Naive thymus-derived CD4-positive, alpha-beta T cell (primary cell): ENCODE measurements around the gene EXOC6B. TPM values are rescaled to one million over a fixed set of nuclear protein-coding genes. Genes with fewer than 3 reads are reported as not detected.

ENCODE experiments used
- ATAC-seq: fragments of 150-1000 bp; cut with Tn5 transposase; 2 replicates; pipeline ENCODE4 v1.10.0; 2021; ENCODE audit warnings: mild to moderate bottlenecking, moderate library complexity
- CTCF ChIA-PET: fragments of 350-600 bp; sonication (Branson Sonifier 250); formaldehyde crosslinking; loops from one replicate; lab custom pipeline; 2021; ENCODE audit warnings: antibody characterized with exemption; lab: Charles Lee
- POLR2A ChIA-PET: fragments of 350-600 bp; sonication (Branson Sonifier 250); formaldehyde crosslinking; loops from one replicate; lab custom pipeline; 2021; ENCODE audit warnings: antibody characterized with exemption, inconsistent platforms; lab: Charles Lee
- DNase-seq, 9 donors: peaks; one replicate each; pipeline versions ENCODE4 v3.0.0 to v3.0.0-alpha.2; 2020 to 2022; ENCODE audit warnings: mixed read lengths in 1 of 9
- H3K27ac ChIP-seq: one replicate; pipeline ENCODE4 v1.7.0; 2013; ENCODE audit warnings: mild to moderate bottlenecking, low read depth, low read length, moderate library complexity
- H3K27me3 ChIP-seq, 2 donors: one replicate each; pipeline ENCODE4 v1.7.0; 2013; ENCODE audit warnings: low read length in 2 of 2, mild to moderate bottlenecking in 2 of 2, moderate library complexity in 2 of 2; ENCODE audit not compliant: control insufficient read depth in 2 of 2, insufficient read depth in 2 of 2
- H3K36me3 ChIP-seq, 3 experiments: 1 replicate in 2 of 3; 2 replicates in 1 of 3; pipeline ENCODE4 v1.7.0; 2013; ENCODE audit warnings: low read length in 3 of 3, mild to moderate bottlenecking in 3 of 3, moderate library complexity in 1 of 3; ENCODE audit not compliant: insufficient read depth in 3 of 3, control insufficient read depth in 2 of 3
- H3K4me1 ChIP-seq, 2 donors: one replicate each; pipeline ENCODE4 v1.7.0; 2013; ENCODE audit warnings: low read length in 2 of 2, mild to moderate bottlenecking in 2 of 2, moderate library complexity in 1 of 2; ENCODE audit not compliant: control insufficient read depth in 2 of 2, insufficient read depth in 2 of 2
- H3K4me3 ChIP-seq: 2 replicates; pipeline ENCODE4 v1.7.0; 2013; ENCODE audit warnings: mild to moderate bottlenecking, low read length
- H3K9me3 ChIP-seq, 3 experiments: 1 replicate in 2 of 3; 2 replicates in 1 of 3; pipeline ENCODE4 v1.7.0; 2013; ENCODE audit warnings: low read length in 3 of 3; ENCODE audit not compliant: control insufficient read depth in 2 of 3
- H3K27ac Mint-ChIP-seq, 9 donors: one replicate each; pipeline ENCODE4 v1.8.0; 2020 to 2022; ENCODE audit warnings: mixed read lengths in 9 of 9, mild to moderate bottlenecking in 8 of 9, moderate library complexity in 5 of 9, inconsistent platforms in 2 of 9
- H3K27me3 Mint-ChIP-seq, 5 donors: one replicate each; pipeline ENCODE4 v1.8.0; 2021 to 2022; ENCODE audit warnings: mixed read lengths in 5 of 5, mild to moderate bottlenecking in 1 of 5
- H3K36me3 Mint-ChIP-seq, 5 donors: one replicate each; pipeline ENCODE4 v1.8.0; 2020 to 2022; ENCODE audit warnings: mixed read lengths in 5 of 5, mild to moderate bottlenecking in 3 of 5, inconsistent platforms in 1 of 5
- H3K4me1 Mint-ChIP-seq, 7 donors: one replicate each; pipeline ENCODE4 v1.8.0; 2020 to 2022; ENCODE audit warnings: mixed read lengths in 7 of 7, mild to moderate bottlenecking in 3 of 7, inconsistent platforms in 1 of 7
- H3K4me3 Mint-ChIP-seq, 10 donors: one replicate each; pipeline ENCODE4 v1.8.0; 2020 to 2022; ENCODE audit warnings: mild to moderate bottlenecking in 10 of 10, mixed read lengths in 10 of 10, moderate library complexity in 6 of 10, inconsistent platforms in 2 of 10
- H3K9me3 Mint-ChIP-seq, 11 donors: one replicate each; pipeline ENCODE4 v1.8.0; 2020 to 2022; ENCODE audit warnings: mixed read lengths in 11 of 11, mild to moderate bottlenecking in 4 of 11, inconsistent platforms in 1 of 11, moderate library complexity in 1 of 11
- intact Hi-C, 2 donors: fragments of 100-400 bp; cut with micrococcal nuclease; formaldehyde crosslinking; loops; one replicate each; pipeline ENCODE4 v1.15.1; 2023
- polyA plus RNA-seq, 2 donors: library from polyadenylated mRNA; unstranded; fragments of 300-500 nt; fragmentation: Illumina TruSeq; gene quantifications; one replicate each; pipeline ENCODE4 v1.2.3, GENCODE V29; 2021
- total RNA-seq, 6 experiments: library from RNA in 5 of 6; stranded (reverse) in 5 of 6; gene quantifications; 1 replicate in 5 of 6; 2 replicates in 1 of 6; pipeline ENCODE4 v1.2.3 and lab custom pipeline; 2021 to 2026

The EXOC6B gene
- total and polyA plus RNA-seq, 7 experiments from 2014 or later: 3.5 to 21.9 (median 15.1) TPM

DNA sequence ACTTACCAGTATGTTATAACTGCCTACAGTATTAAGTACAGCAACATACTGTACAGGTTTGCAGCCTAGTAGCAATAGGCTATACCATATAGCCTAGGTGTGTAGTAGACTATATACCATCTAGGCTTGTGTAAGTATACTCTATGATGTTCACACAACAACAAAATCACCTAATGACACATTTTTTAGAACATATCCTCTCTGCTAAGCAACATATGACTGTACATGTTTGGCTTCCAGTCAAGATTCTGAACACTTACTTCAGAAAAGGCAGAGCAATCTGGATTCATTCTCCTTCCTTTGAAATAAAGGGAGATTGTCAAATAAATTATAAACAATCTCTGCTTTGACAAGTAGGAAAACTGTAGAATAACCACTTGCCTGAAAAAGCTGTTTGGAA lies 81.8 kb downstream of the EXOC6B start:
- H3K9me3 ChIP-seq: no peaks in the 10 kb centered on the region
- ATAC-seq: no peak
- no peaks in the 10 kb centered on the region for H3K4me1 ChIP-seq
- no peaks in the 10 kb centered on the region for H3K27me3 ChIP-seq
- Mint-ChIP-seq H3K4me3 (no peak overlapping the region), H3K4me1 (no peaks in the 10 kb centered on the region), H3K36me3 (peaks cover 0 to 9% (median 0%) of the 10 kb centered on the region in 5 donors), H3K27me3 (no peaks in the 10 kb centered on the region), H3K27ac (no peak overlapping the region), H3K9me3 (no peaks in the 10 kb centered on the region)
- no peak for DNase-seq
- CTCF ChIA-PET: interaction anchor here (1.1 to 2.1 kb wide), 2 partner anchors 10 to 821 kb away, joined by 5 to 8 read pairs; no protein-coding TSS in a partner anchor
- H3K27ac ChIP-seq: no peak overlapping the region
- H3K36me3 ChIP-seq: peaks cover 0 to 4% (median 0%) of the 10 kb centered on the region in 3 experiments
- H3K4me3 ChIP-seq: no peak overlapping the region
- POLR2A ChIA-PET: no interaction called here
- intact Hi-C loops: loop anchor here in 1 of 2 donors (2.0 to 10.0 kb wide), 2 partner anchors 589 to 1195 kb away; no protein-coding TSS in a partner anchor

DNA sequence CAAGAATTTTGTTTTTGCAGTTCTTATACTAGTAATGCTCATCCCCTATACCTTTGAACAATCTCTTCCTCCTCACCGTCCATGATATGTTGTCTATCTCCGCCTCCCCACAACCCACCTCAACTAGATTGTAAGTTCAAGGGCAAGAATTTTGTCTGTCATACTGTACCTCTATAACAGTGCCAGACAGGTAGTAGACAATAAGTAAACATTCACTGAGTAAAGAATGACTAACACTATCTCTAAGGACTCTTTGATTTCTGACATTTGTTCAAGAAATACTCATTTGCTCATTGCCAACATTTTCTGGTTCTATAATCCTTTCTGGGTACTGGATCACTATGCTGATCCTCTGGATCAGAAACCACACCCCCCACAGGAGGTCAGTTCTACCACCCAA lies 82.4 kb downstream of the EXOC6B start:
- Mint-ChIP-seq H3K4me1 (no peaks in the 10 kb centered on the region), H3K4me3 (no peak overlapping the region), H3K36me3 (peaks cover 0 to 11% (median 0%) of the 10 kb centered on the region in 5 donors), H3K27me3 (no peaks in the 10 kb centered on the region), H3K9me3 (no peaks in the 10 kb centered on the region), H3K27ac (no peak overlapping the region)
- ATAC-seq: no peak
- no peak overlapping the region for H3K27ac ChIP-seq
- H3K4me3 ChIP-seq: no peak overlapping the region
- intact Hi-C loops: loop anchor here in 1 of 2 donors (10.0 kb wide), 1 partner anchor 589 kb away; no protein-coding TSS in a partner anchor
- ChIA-PET POLR2A (no interaction called here), CTCF (no interaction called here)
- H3K4me1 ChIP-seq: no peaks in the 10 kb centered on the region
- no peaks in the 10 kb centered on the region for H3K9me3 ChIP-seq
- DNase-seq: no peak
- H3K36me3 ChIP-seq: peaks cover 0 to 4% (median 0%) of the 10 kb centered on the region in 3 experiments
- H3K27me3 ChIP-seq: no peaks in the 10 kb centered on the region

GRCh38 chr2:72738096-72738495 lies 87.7 kb downstream of the EXOC6B start:
- Histone ChIP-seq H3K4me1 (no peaks in the 10 kb centered on the region), H3K27me3 (no peaks in the 10 kb centered on the region), H3K4me3 (no peak overlapping the region), H3K9me3 (no peaks in the 10 kb centered on the region), H3K27ac (no peak overlapping the region), H3K36me3 (peaks cover 0 to 4% (median 0%) of the 10 kb centered on the region in 3 experiments)
- CTCF ChIA-PET: no interaction called here
- no peak overlapping the region for H3K27ac Mint-ChIP-seq
- intact Hi-C loops: no loop called here
- POLR2A ChIA-PET: no interaction called here
- H3K9me3 Mint-ChIP-seq: no peaks in the 10 kb centered on the region
- peaks cover 0 to 25% (median 6%) of the 10 kb centered on the region in 5 donors for H3K36me3 Mint-ChIP-seq
- no peak for ATAC-seq
- no peaks in the 10 kb centered on the region for H3K27me3 Mint-ChIP-seq
- DNase-seq: no peak
- H3K4me1 Mint-ChIP-seq: no peaks in the 10 kb centered on the region
- no peak overlapping the region for H3K4me3 Mint-ChIP-seq

- CTCF ChIA-PET: interaction anchor here (1.0 kb wide), 1 partner anchor 12 kb away, joined by 3 read pairs; no protein-coding TSS in a partner anchor
- no peaks in the 10 kb centered on the region for H3K9me3 ChIP-seq
- H3K4me3 Mint-ChIP-seq: no peak overlapping the region
- no peak for ATAC-seq
- no peaks in the 10 kb centered on the region for H3K27me3 Mint-ChIP-seq
- H3K36me3 Mint-ChIP-seq: peaks cover 0 to 38% (median 7%) of the 10 kb centered on the region in 5 donors
- H3K4me1 Mint-ChIP-seq: no peaks in the 10 kb centered on the region
- no peak overlapping the region for H3K27ac ChIP-seq
- H3K27me3 ChIP-seq: no peaks in the 10 kb centered on the region
- POLR2A ChIA-PET: no interaction called here
- no peaks in the 10 kb centered on the region for H3K4me1 ChIP-seq
- H3K9me3 Mint-ChIP-seq: no peaks in the 10 kb centered on the region
- intact Hi-C loops: no loop called here
- H3K36me3 ChIP-seq: no peaks in the 10 kb centered on the region
- DNase-seq: no peak
- no peak overlapping the region for H3K4me3 ChIP-seq
- H3K27ac Mint-ChIP-seq: no peak overlapping the region
Observed at GRCh38 chr2:72734432-72734831, 91.4 kb downstream of the EXOC6B start.

DNA sequence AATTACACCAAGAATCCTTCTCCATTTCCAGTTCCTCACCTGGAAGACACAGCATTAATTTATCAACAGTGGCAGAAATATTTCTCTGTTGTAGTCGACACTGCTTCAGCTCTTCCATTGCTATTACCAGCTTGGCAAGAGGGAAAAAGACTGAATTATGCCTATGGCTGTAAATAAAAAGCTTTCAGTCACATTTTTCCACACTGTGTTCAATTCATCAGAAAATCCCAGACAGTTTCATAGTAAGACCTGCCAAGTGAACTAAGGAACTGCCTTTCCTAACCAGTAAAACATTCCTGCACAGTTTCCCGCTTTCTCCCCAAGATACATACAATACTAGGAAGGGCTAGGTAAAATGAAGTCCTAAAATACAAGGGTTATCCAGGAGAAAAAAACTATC lies 94.7 kb downstream of the EXOC6B start:
- ChIA-PET POLR2A (interaction anchor here (0.7 kb wide), 1 partner anchor 9 kb away, joined by 4 read pairs; no protein-coding TSS in a partner anchor), CTCF (no interaction called here)
- Mint-ChIP-seq H3K36me3 (peaks cover 0 to 36% (median 0%) of the 10 kb centered on the region in 5 donors), H3K27me3 (no peaks in the 10 kb centered on the region), H3K9me3 (no peaks in the 10 kb centered on the region), H3K4me3 (no peak overlapping the region), H3K27ac (no peak overlapping the region), H3K4me1 (no peaks in the 10 kb centered on the region)
- Histone ChIP-seq H3K4me1 (no peaks in the 10 kb centered on the region), H3K4me3 (no peak overlapping the region), H3K9me3 (no peaks in the 10 kb centered on the region), H3K36me3 (no peaks in the 10 kb centered on the region), H3K27me3 (no peaks in the 10 kb centered on the region), H3K27ac (no peak overlapping the region)
- ATAC-seq (no peak), DNase-seq (no peak)
- intact Hi-C loops: no loop called here

- ChIA-PET POLR2A (no interaction called here), CTCF (no interaction called here)
- Histone ChIP-seq H3K4me1 (no peaks in the 10 kb centered on the region), H3K36me3 (no peaks in the 10 kb centered on the region), H3K27ac (no peak overlapping the region), H3K9me3 (no peaks in the 10 kb centered on the region), H3K27me3 (no peaks in the 10 kb centered on the region), H3K4me3 (no peak overlapping the region)
- ATAC-seq (no peak), DNase-seq (no peak)
- Mint-ChIP-seq H3K27ac (no peak overlapping the region), H3K4me3 (no peak overlapping the region), H3K4me1 (no peaks in the 10 kb centered on the region), H3K36me3 (peaks cover 0 to 28% (median 0%) of the 10 kb centered on the region in 5 donors), H3K27me3 (no peaks in the 10 kb centered on the region), H3K9me3 (no peaks in the 10 kb centered on the region)
- intact Hi-C loops: no loop called here
Observed at GRCh38 chr2:72727356-72727755, 98.5 kb downstream of the EXOC6B start.

DNA sequence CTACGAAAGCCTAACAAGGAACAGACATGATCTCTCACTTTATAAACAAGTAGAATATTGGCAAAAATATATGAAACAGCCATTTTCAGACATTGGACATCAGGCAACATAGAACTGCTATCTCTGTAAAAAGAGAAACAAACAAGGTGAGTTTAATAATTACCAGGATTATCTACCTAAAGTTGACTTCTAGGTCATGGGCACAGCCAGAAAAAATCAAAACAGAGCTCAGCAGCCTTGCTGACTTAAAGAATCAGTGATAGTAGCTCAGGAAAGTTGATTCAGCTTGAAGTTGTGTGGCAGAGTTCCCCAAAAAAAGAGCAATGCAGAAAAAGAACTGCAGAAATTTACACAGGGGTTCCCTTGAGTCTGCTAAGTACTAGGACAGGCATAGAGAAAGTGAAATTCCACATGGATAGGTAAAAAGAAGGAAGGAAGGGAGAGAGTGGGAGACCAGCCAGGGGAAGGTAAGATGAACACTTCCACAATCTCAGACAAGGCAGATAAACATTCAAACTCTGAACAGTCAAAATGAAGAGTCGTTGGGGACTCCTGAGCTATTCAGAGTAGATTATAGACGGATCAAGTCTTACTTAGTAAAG lies 102.0 kb downstream of the EXOC6B start:
- Mint-ChIP-seq H3K9me3 (no peaks in the 10 kb centered on the region), H3K27me3 (no peaks in the 10 kb centered on the region), H3K4me3 (no peak overlapping the region), H3K4me1 (no peaks in the 10 kb centered on the region), H3K36me3 (peaks cover 0 to 19% (median 2%) of the 10 kb centered on the region in 5 donors), H3K27ac (peak overlapping the region in 1 of 9 donors; percentile 3)
- no peak for ATAC-seq
- H3K4me1 ChIP-seq: no peaks in the 10 kb centered on the region
- H3K36me3 ChIP-seq: no peaks in the 10 kb centered on the region
- no peak for DNase-seq
- no peaks in the 10 kb centered on the region for H3K9me3 ChIP-seq
- H3K4me3 ChIP-seq: no peak overlapping the region
- H3K27me3 ChIP-seq: no peaks in the 10 kb centered on the region
- H3K27ac ChIP-seq: no peak overlapping the region
- ChIA-PET CTCF (no interaction called here), POLR2A (no interaction called here)
- intact Hi-C loops: no loop called here
